B cell (primary cell): ENCODE data around the gene TTC6. TPM values are rescaled to one million over a fixed set of nuclear protein-coding genes. Genes with fewer than 3 reads are reported as not detected.

Source experiments
- ATAC-seq: fragments of 200-7000 bp; cut with Tn5 transposase; one replicate; pipeline ENCODE4 v1.10.0; 2021; ENCODE audit warnings: low read depth, mild to moderate bottlenecking, moderate number of reproducible peaks, moderate library complexity
- CTCF ChIA-PET: fragments of 350-600 bp; sonication (Branson Sonifier 250); formaldehyde crosslinking; loops from one replicate; lab custom pipeline; 2021; ENCODE audit warnings: antibody characterized with exemption, inconsistent platforms; lab: Charles Lee
- POLR2A ChIA-PET: fragments of 350-600 bp; sonication (Branson Sonifier 250); formaldehyde crosslinking; loops from one replicate; lab custom pipeline; 2021; ENCODE audit warnings: antibody characterized with exemption; lab: Charles Lee
- DNase-seq: peaks from one replicate; pipeline ENCODE4 v3.0.0; 2013
- H2AFZ ChIP-seq: 2 replicates; pipeline ENCODE4 v1.6.1; 2012; ENCODE audit warnings: mild to moderate bottlenecking, low read depth, low read length; ENCODE audit not compliant: insufficient read depth, poor library complexity, severe bottlenecking
- H3K27ac ChIP-seq, 2 donors: 1 replicate in 1 of 2; 2 replicates in 1 of 2; pipeline ENCODE4 v1.5.1; 2012 to 2013; ENCODE audit warnings: low read length in 2 of 2, mild to moderate bottlenecking in 2 of 2, moderate library complexity in 1 of 2
- H3K27me3 ChIP-seq, 4 experiments: fragments of 200-600 bp in 1 of 4; sonication (generic) in 1 of 4; replicated peaks in 1 of 4; 1 replicate in 2 of 4; 2 replicates in 2 of 4; pipeline versions ENCODE4 v1.6.1 to v1.7.0; 2013 to 2016; ENCODE audit warnings: low read length in 3 of 4, mild to moderate bottlenecking in 2 of 4, mixed read lengths in 1 of 4, moderate library complexity in 1 of 4; ENCODE audit not compliant: insufficient read depth in 4 of 4, control insufficient read depth in 3 of 4; ENCODE audit errors: control extremely low read depth in 1 of 4
- H3K36me3 ChIP-seq, 2 experiments: replicated peaks in 1 of 2; 1 replicate in 1 of 2; 2 replicates in 1 of 2; pipeline versions ENCODE4 v1.6.1 to v1.7.1; 2013; ENCODE audit warnings: low read length in 1 of 2; ENCODE audit not compliant: insufficient read depth in 2 of 2, control insufficient read depth in 1 of 2; ENCODE audit errors: control extremely low read depth in 1 of 2, extremely low read depth in 1 of 2
- H3K4me1 ChIP-seq, 2 donors: fragments of 200-600 bp in 1 of 2; sonication (generic) in 1 of 2; 1 replicate in 1 of 2; 2 replicates in 1 of 2; pipeline versions ENCODE4 v1.5.1 to v1.6.1; 2013 to 2017; ENCODE audit warnings: low read length in 2 of 2; ENCODE audit not compliant: control insufficient read depth in 2 of 2, insufficient read depth in 2 of 2
- H3K4me2 ChIP-seq: replicated peaks from 2 replicates; pipeline ENCODE3; 2012; ENCODE audit warnings: mild to moderate bottlenecking, low read depth, low read length; ENCODE audit not compliant: poor library complexity, severe bottlenecking
- H3K4me3 ChIP-seq, 5 experiments: fragments of 200-600 bp in 1 of 5; sonication (generic) in 1 of 5; 1 replicate in 3 of 5; 2 replicates in 2 of 5; pipeline versions ENCODE4 v1.5.1 to v1.7.0; 2011 to 2016; ENCODE audit warnings: low read length in 4 of 5, mild to moderate bottlenecking in 4 of 5, low read depth in 2 of 5, control low read depth in 1 of 5, moderate library complexity in 1 of 5; ENCODE audit not compliant: insufficient read depth in 1 of 5; ENCODE audit errors: control extremely low read depth in 1 of 5, extremely low read depth in 1 of 5
- H3K79me2 ChIP-seq: fragments of 200-600 bp; sonication (generic); one replicate; pipeline ENCODE4 v1.6.0; 2016; ENCODE audit warnings: low read length; ENCODE audit not compliant: control insufficient read depth, insufficient read depth
- H3K9ac ChIP-seq: fragments of 200-600 bp; sonication (generic); 2 replicates; pipeline ENCODE4 v1.6.1; 2017; ENCODE audit warnings: mild to moderate bottlenecking, low read length, moderate library complexity
- H3K9me3 ChIP-seq, 3 donors: one replicate each; pipeline versions ENCODE4 v1.6.1 to v1.7.1; 2013; ENCODE audit warnings: low read length in 2 of 3; ENCODE audit not compliant: control insufficient read depth in 2 of 3, insufficient read depth in 1 of 3; ENCODE audit errors: control extremely low read depth in 1 of 3
- H4K20me1 ChIP-seq: 2 replicates; pipeline ENCODE4 v1.6.0; 2012; ENCODE audit warnings: mild to moderate bottlenecking, low read length; ENCODE audit not compliant: insufficient read depth, control insufficient read depth, poor library complexity, severe bottlenecking
- H3K27ac Mint-ChIP-seq: one replicate; pipeline ENCODE4 v1.8.0; 2021; ENCODE audit warnings: mixed read lengths
- H3K27me3 Mint-ChIP-seq: one replicate; pipeline ENCODE4 v1.8.0; 2021; ENCODE audit warnings: mixed read lengths
- H3K4me1 Mint-ChIP-seq: one replicate; pipeline ENCODE4 v1.8.0; 2021; ENCODE audit warnings: mixed read lengths
- H3K4me3 Mint-ChIP-seq: one replicate; pipeline ENCODE4 v1.8.0; 2021; ENCODE audit warnings: mixed read lengths
- H3K9me3 Mint-ChIP-seq: one replicate; pipeline ENCODE4 v1.8.0; 2022; ENCODE audit warnings: mixed read lengths; ENCODE audit not compliant: insufficient read depth
- CTCF ChIP-seq: fragments of 200-600 bp; IDR thresholded peaks from one replicate; pipeline ENCODE4 v1.8.0; 2022; ENCODE audit warnings: antibody characterized with exemption, mild to moderate bottlenecking
- EZH2 ChIP-seq: IDR thresholded peaks from 2 replicates; pipeline ENCODE4 v1.6.1; 2012; ENCODE audit warnings: borderline replicate concordance, low read depth, mild to moderate bottlenecking, moderate library complexity, low read length; ENCODE audit not compliant: insufficient read depth, poor library complexity, severe bottlenecking
- WGBS: methylation state at CpG from one replicate; pipeline ENCODE4 v1.1.5; 2013; ENCODE audit warnings: missing lambda C conversion rate; ENCODE audit not compliant: insufficient coverage; 5-methylcytosine and 5-hydroxymethylcytosine counted together
- intact Hi-C: fragments of 100-400 bp; cut with micrococcal nuclease; formaldehyde crosslinking; loops from one replicate; pipeline ENCODE4 v1.10.0; 2022
- polyA plus RNA-seq: library from polyadenylated mRNA; depleted of rRNA; stranded (reverse); fragments of >200 nt; gene quantifications from 2 replicates; pipeline ENCODE4 v1.2.3, GENCODE V29; 2012
- total RNA-seq, 2 donors: library from RNA; stranded (reverse); fragments of 120-200 nt in 1 of 2; gene quantifications; 1 replicate in 1 of 2; 2 replicates in 1 of 2; pipeline versions ENCODE4 v1.2.3 to v1.2.4, GENCODE V29; 2013 to 2022

Gene TTC6
- total and polyA plus RNA-seq, 2 donors (not counting 1 experiment from before 2014, with no cell fraction given): not detected

GRCh38 chr14:37589715-37590427, 5.6 kb upstream of the TTC6 start:
- peaks cover 2% of the 10 kb centered on the region for H3K9me3 Mint-ChIP-seq
- CTCF ChIA-PET: no interaction called here
- no peaks in the 10 kb centered on the region for H4K20me1 ChIP-seq

More at GRCh38 chr14:37589715-37590427, 5.6 kb upstream of the TTC6 start:
- intact Hi-C loops: no loop called here
- peaks cover 70% of the 10 kb centered on the region for H3K27me3 Mint-ChIP-seq
- no peaks in the 10 kb centered on the region for H3K4me1 ChIP-seq
- no peak for ATAC-seq
- H3K27ac Mint-ChIP-seq: no peak overlapping the region
- TF ChIP-seq CTCF (no peak), EZH2 (no peak)
- H3K36me3 ChIP-seq: no peaks in the 10 kb centered on the region
- no peak for DNase-seq
- WGBS: no CpG with 5 or more reads among the region's 6 CpGs
- no peaks in the 10 kb centered on the region for H3K79me2 ChIP-seq
- H3K9me3 ChIP-seq: peaks cover 1 to 32% (median 2%) of the 10 kb centered on the region in 3 donors
- H3K4me1 Mint-ChIP-seq: peaks cover 3% of the 10 kb centered on the region
- no peak overlapping the region for H3K4me3 Mint-ChIP-seq
- H3K9ac ChIP-seq: no peak overlapping the region
- H3K27me3 ChIP-seq: peaks cover 0 to 62% (median 44%) of the 10 kb centered on the region in 4 experiments
- H3K27ac ChIP-seq: no peak overlapping the region
- no peak overlapping the region for H3K4me2 ChIP-seq
- H3K4me3 ChIP-seq: no peak overlapping the region
- POLR2A ChIA-PET: no interaction called here
- no peak overlapping the region for H2AFZ ChIP-seq
